Fibroblast of lung (primary cell): ENCODE measurements around the gene FLVCR1.

Source experiments
- CTCF ChIP-seq, 2 donors: IDR thresholded peaks in 1 of 2; conservative IDR thresholded peaks in 1 of 2; 1 replicate in 1 of 2; 2 replicates in 1 of 2; pipeline ENCODE4 v1.5.1; 2011 to 2012; ENCODE audit warnings: low read length in 2 of 2, control low read depth in 1 of 2, inconsistent platforms in 1 of 2, low read depth in 1 of 2, mild to moderate bottlenecking in 1 of 2
- EZH2 ChIP-seq: IDR thresholded peaks from 2 replicates; pipeline ENCODE4 v1.5.1; 2012; ENCODE audit warnings: low read length, control low read depth, mild to moderate bottlenecking; ENCODE audit errors: missing control alignments

GRCh38 chr1:212858461-212859265, 588 bp downstream of the FLVCR1 start:
- no peak for TF ChIP-seq CTCF (conservative IDR thresholded peaks at IDR 0.05 in 1 of 2, IDR thresholded peaks at IDR 0.05 in 1 of 2; ENCODE audit: low read depth in 1 of 2, low read length in 2 of 2)
- no peak for TF ChIP-seq EZH2
